KMS-11 (cell line): Measurements from ENCODE around the gene EDAR.

Experiments used
- H2AFZ ChIP-seq: fragments of 200-600 bp; sonication (generic); 2 replicates; pipeline ENCODE4 v1.6.1; 2016; ENCODE audit warnings: antibody characterized with exemption, mixed run types, low read depth
- H3K27ac ChIP-seq: fragments of 200-600 bp; sonication (generic); 2 replicates; pipeline ENCODE4 v1.6.1; 2016; ENCODE audit warnings: mild to moderate bottlenecking, mixed run types
- H3K27me3 ChIP-seq: fragments of 200-600 bp; sonication (generic); 2 replicates; pipeline ENCODE4 v1.6.1; 2017; ENCODE audit warnings: mild to moderate bottlenecking, low read depth, mixed run types, moderate library complexity; ENCODE audit not compliant: insufficient read depth
- H3K36me3 ChIP-seq: fragments of 200-600 bp; sonication (generic); 2 replicates; pipeline ENCODE4 v1.6.1; 2017; ENCODE audit warnings: mild to moderate bottlenecking, mixed run types; ENCODE audit not compliant: insufficient read depth
- H3K4me1 ChIP-seq: fragments of 200-600 bp; sonication (generic); 2 replicates; pipeline ENCODE4 v1.6.1; 2016; ENCODE audit warnings: mild to moderate bottlenecking, low read depth, mixed run types; ENCODE audit not compliant: poor library complexity, severe bottlenecking
- H3K4me2 ChIP-seq: fragments of 200-600 bp; sonication (generic); 2 replicates; pipeline ENCODE4 v1.7.0; 2016; ENCODE audit warnings: mild to moderate bottlenecking, mixed run types
- H3K4me3 ChIP-seq: fragments of 200-600 bp; sonication (generic); IDR thresholded peaks from 2 replicates; pipeline ENCODE4 v1.6.1; 2017; ENCODE audit warnings: low read depth, low read length, mixed read lengths; ENCODE audit not compliant: insufficient read depth
- H3K79me2 ChIP-seq: fragments of 200-600 bp; sonication (generic); 2 replicates; pipeline ENCODE4 v1.6.1; 2016; ENCODE audit warnings: low read depth, mixed run types; ENCODE audit not compliant: insufficient read depth
- H3K9ac ChIP-seq: fragments of 200-600 bp; sonication (generic); 2 replicates; pipeline ENCODE4 v1.6.1; 2016; ENCODE audit warnings: mild to moderate bottlenecking, mixed run types
- H4K20me1 ChIP-seq: fragments of 200-600 bp; sonication (generic); 2 replicates; pipeline ENCODE4 v1.6.1; 2016; ENCODE audit warnings: mild to moderate bottlenecking, mixed run types; ENCODE audit not compliant: insufficient read depth
- TF ChIP-seq, protein P1 (sequence below): fragments of 200-600 bp; sonication (generic); conservative IDR thresholded peaks from 2 replicates; pipeline ENCODE4 v1.6.1; 2017; ENCODE audit warnings: low read depth, mild to moderate bottlenecking, antibody characterized with exemption, low read length, moderate library complexity, mixed read lengths

EDAR gene

DNA sequence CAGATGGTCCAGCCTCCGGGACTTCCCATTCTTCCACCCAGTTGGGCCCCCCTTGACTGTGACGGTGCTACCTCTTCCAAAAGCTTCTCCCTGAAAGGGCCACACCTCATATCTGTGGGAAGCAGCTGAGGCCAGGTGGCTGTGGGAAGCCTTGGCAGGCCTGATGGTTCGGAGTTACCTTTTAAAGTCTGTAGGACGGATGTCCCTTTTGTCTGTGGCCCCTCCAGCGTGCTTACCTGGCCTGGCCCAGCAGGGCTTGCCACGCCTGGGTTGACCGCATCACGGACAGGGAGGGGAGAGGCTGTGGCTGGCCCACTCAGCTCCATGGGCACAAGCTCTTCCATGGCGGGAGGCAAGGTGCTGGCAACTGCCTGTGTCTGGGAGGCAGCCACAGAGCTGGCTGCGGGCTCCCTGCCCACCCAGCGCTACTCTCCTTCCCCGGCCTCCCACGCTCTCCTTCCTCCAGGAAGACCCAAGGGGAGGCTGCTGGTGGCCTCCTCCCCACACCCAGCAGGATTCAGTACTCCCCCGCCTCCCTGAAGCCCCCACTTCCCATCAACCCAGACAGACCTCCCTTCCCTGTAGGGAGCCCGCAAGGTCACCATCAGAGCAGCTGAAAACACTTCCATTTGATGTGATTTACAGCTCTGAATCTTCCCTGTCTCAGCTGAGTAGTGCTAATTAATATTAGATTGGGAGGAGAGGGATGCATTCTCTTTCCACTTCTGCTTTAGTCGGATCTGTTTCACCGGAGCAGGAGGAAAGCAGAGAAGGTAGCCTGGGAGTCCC lies 52.8 kb downstream of the EDAR start:
- TF ChIP-seq, protein P1, sequence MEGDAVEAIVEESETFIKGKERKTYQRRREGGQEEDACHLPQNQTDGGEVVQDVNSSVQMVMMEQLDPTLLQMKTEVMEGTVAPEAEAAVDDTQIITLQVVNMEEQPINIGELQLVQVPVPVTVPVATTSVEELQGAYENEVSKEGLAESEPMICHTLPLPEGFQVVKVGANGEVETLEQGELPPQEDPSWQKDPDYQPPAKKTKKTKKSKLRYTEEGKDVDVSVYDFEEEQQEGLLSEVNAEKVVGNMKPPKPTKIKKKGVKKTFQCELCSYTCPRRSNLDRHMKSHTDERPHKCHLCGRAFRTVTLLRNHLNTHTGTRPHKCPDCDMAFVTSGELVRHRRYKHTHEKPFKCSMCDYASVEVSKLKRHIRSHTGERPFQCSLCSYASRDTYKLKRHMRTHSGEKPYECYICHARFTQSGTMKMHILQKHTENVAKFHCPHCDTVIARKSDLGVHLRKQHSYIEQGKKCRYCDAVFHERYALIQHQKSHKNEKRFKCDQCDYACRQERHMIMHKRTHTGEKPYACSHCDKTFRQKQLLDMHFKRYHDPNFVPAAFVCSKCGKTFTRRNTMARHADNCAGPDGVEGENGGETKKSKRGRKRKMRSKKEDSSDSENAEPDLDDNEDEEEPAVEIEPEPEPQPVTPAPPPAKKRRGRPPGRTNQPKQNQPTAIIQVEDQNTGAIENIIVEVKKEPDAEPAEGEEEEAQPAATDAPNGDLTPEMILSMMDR: no peak
- no peak overlapping the region for H3K4me3 ChIP-seq
- H3K27me3 ChIP-seq: no peaks in the 10 kb centered on the region
- no peaks in the 10 kb centered on the region for H3K36me3 ChIP-seq
- H4K20me1 ChIP-seq: no peaks in the 10 kb centered on the region
- H3K9ac ChIP-seq: no peak overlapping the region
- no peaks in the 10 kb centered on the region for H3K79me2 ChIP-seq
- H2AFZ ChIP-seq: no peak overlapping the region
- no peaks in the 10 kb centered on the region for H3K4me1 ChIP-seq
- no peak overlapping the region for H3K27ac ChIP-seq
- no peak overlapping the region for H3K4me2 ChIP-seq

DNA sequence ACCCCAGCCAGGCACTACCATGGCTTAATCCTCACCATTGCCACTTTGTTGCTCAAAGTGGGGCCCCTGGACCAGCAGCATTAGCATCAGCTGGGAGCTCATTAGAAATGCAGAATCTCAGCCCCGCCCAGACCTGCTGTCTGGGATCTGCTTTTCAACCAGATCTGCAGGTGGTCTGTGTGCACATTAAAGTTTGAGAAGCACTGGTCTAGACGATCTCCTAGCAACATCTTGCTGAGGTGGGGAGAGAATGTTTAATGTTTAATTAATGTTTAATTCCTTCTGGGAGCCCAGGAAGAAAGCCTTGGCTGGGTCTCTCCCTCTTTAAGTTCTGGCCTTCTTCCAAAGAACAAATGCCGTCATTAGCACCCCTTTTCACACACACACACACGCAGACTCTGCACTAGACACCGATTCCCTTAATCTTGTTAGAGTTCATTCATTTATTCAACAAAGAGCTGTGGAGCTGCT lies 53.7 kb downstream of the EDAR start:
- Histone ChIP-seq H3K27me3 (no peaks in the 10 kb centered on the region), H3K4me1 (no peaks in the 10 kb centered on the region), H2AFZ (no peak overlapping the region), H4K20me1 (no peaks in the 10 kb centered on the region), H3K27ac (no peak overlapping the region), H3K36me3 (no peaks in the 10 kb centered on the region), H3K79me2 (no peaks in the 10 kb centered on the region), H3K9ac (no peak overlapping the region), H3K4me2 (no peak overlapping the region), H3K4me3 (no peak overlapping the region)
- TF ChIP-seq, protein P1: no peak

DNA sequence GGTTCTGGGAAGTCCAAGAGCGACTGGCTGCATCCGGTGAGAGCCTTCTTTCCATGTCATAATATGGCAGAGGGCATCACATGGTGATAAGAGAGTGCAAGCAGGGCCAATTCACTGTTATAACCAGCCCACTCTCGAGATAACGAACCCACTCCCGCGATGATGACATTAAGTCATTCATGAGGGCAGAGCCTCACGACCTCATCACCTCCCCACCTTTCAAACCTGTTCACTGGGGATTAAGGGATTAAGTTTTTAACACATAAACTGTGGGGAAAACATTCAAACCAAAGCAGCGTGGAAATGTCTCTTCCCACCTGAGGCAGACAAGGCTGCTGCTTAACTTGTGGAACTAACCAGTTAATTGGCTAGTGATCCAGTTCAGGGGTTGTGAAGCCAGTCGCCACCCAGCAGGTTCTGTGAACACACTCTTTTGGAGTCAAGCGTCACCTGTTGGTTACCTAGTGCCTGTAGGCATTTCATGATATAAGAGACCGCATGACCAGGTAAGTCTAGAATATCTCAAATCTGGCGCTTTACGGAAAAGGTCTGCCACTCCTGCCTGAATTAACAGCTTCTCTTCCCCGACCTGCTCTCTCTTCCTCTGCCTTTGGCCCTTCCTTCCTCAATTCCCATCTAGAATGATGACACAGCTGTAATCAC lies 54.3 kb downstream of the EDAR start:
- H4K20me1 ChIP-seq: no peaks in the 10 kb centered on the region
- no peaks in the 10 kb centered on the region for H3K4me1 ChIP-seq
- no peak overlapping the region for H3K4me3 ChIP-seq
- H3K27me3 ChIP-seq: no peaks in the 10 kb centered on the region
- no peak overlapping the region for H2AFZ ChIP-seq
- H3K9ac ChIP-seq: no peak overlapping the region
- H3K27ac ChIP-seq: no peak overlapping the region
- no peaks in the 10 kb centered on the region for H3K36me3 ChIP-seq
- TF ChIP-seq, protein P1: no peak
- H3K79me2 ChIP-seq: no peaks in the 10 kb centered on the region
- H3K4me2 ChIP-seq: no peak overlapping the region

DNA sequence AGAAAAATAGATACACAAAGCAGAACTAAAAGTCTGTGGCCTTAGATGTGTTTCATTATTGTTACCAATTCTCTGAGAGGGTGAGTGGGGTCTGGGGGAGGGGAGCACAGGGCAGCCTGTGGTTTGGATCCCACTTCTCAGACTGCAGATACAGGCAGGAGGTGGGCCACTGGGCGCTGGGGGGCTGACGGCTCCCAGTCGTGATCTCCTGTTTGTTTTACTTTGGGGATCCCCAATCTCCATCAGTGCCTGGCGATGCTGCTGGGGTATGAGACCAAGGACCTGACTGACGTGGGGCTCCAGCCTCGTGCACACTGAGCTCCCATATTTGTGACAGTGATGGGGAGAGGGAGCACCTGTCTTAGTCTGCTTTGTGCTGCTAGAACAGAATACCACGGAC lies 54.9 kb downstream of the EDAR start:
- Histone ChIP-seq H3K4me1 (no peaks in the 10 kb centered on the region), H3K36me3 (no peaks in the 10 kb centered on the region), H3K4me2 (no peak overlapping the region), H3K27ac (no peak overlapping the region), H3K4me3 (no peak overlapping the region), H3K27me3 (no peaks in the 10 kb centered on the region), H2AFZ (no peak overlapping the region), H4K20me1 (no peaks in the 10 kb centered on the region), H3K9ac (no peak overlapping the region), H3K79me2 (no peaks in the 10 kb centered on the region)
- TF ChIP-seq, protein P1: no peak
